ENCODE results near the gene TIMD4. TPM values are rescaled to one million over a fixed set of nuclear protein-coding genes. Genes with fewer than 3 reads are reported as not detected.

The TIMD4 gene
- total RNA-seq, 1 donor from 2014 or later, result 0.20 TPM

DNA sequence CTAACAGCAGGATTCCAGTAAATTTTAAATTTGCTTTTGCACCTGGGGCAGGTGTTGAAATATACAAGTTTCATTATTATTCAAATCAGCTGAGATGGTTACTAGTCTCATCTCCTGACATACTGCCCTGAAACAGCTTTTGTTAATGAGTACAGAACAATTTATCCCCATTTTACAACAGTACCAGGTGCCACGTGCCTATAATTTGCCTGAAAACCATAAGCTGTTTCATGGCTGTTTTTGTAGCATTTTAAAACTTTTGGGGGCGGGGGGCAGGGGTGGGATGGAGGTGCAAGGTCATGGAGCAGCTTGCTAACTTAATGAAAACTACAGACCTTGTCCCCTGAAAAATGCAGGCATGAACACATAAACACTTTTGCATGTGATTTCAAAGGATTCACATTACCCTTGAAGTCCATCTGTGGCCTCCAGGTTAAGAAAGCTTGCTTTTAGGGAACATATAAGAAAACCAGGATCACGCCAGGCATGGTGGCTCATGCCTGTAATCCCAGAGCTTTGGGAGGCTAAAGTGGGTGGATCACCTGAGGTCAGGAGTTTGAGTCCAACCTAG lies 42.1 kb downstream of the TIMD4 start:
- ATAC-seq, result no peak

GRCh38 chr5:156920042-156920860 lies 42.8 kb downstream of the TIMD4 start:
- ATAC-seq, result no peak

GRCh38 chr5:156918311-156918845 lies 44.6 kb downstream of the TIMD4 start:
- no peak for ATAC-seq

GRCh38 chr5:156914371-156914737 lies 48.7 kb downstream of the TIMD4 start:
- ATAC-seq, result no peak

DNA sequence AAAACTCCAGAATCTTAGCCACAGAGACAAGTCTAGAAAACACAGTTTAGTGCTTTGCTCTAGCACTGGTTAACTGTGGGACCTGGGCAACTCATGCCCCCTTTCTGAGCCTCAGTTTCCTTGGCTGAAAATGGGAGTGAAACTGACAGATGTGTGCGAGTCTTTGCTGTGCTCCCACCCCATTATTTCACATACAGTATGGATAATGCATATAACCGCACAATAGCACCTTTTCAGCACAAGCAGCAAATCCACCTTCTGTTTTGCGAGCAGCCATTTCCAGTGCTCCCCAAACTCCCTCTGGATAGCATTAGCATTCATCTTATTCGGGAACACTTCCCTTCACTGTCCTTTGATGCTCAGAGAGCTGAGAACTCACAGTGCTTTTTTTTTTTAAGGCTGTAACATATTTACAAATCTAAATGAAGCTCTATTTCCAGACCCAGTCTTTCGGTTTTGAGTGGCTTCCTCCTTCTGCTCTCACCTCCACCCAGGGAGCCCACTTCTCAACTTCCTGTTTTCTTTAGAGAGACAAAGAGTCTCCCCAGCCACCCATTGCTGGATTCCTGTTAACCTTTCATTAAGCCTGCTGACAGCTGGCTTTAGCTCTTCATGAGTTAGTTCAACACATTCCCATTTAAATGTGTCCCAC lies 49.2 kb downstream of the TIMD4 start:
- ATAC-seq, result no peak

DNA sequence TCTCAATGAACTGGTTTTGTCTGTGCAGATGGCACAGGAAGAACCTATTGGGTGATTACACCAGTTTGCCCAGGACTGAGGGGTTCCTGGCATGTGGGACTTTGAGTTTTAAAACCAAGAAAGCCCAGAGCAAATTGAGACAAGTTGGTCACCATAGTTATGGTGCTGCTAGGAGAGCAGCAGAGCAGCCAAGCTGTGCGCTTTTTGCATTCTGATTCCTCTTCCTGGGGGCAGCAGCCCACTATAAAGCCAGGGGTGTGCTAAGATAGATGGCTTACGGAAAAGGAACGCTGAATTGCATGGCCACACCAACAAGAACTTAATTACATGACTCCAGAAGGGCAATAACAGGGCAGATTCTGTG lies 49.7 kb downstream of the TIMD4 start:
- ATAC-seq, result no peak

- no peak for ATAC-seq
Observed at GRCh38 chr5:156912869-156913268, 50.2 kb downstream of the TIMD4 start.

DNA sequence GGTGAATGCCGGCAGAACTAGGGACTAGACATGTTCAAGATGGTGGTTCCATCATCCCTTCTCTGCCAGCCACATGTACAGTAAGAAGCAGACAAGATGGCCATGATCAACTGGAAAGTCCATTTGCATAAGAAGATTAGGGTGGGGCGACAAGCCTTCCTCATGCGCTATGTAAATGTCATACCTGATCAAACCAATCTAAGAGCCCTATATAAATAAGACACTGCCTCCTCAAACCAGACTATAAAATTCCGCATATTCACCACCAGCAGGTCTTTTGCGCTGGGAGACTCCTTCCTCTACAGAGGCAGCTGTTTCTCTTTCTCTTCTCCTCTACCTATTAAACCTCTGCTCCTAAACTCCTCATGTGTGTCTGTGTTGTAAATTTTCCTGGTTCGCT lies 53.8 kb downstream of the TIMD4 start:
- ATAC-seq, result no peak

DNA sequence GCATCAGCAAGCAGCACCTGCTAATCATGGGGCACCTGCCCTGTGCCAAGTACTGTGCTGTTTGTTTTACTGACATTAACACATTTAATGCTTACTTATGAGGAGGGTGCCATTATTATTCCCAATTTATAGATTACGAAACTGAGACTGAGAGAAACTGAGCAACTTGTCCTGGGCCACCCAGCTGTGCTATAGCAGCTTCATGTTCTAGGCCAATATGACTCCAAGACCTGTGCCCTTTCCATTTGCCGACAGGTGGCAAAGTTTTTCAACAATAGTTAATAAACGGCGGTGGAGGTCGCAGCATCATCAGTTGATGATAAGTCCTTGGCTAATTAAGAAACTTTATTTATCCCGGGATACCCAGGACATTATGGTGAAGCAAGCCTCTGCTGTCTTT lies 55.4 kb downstream of the TIMD4 start:
- no peak for ATAC-seq

DNA sequence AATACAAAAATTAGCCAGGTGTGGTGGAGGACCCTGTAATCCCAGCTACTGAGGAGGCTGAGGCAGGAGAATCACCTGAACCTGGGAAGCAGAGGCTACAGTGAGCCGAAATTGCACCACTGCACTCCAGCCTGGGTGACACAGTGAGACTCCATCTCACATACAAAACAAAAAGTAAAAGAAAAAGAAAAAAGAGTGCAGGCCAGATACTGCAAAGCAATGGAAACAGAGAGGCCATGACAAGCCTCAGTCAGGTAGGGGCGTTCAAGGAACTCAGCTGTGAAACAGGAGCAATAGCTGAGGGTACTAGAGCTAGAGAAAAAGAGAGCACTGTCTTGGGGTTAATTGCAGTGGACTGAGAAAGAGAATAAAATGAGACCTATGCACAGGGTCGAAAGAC lies 56.2 kb downstream of the TIMD4 start:
- ATAC-seq, result no peak

GRCh38 chr5:156896546-156896945 lies 66.5 kb downstream of the TIMD4 start:
- no peak for ATAC-seq

- no peak for ATAC-seq
Observed at GRCh38 chr5:156893517-156893916, 69.5 kb downstream of the TIMD4 start.

GRCh38 chr5:156892864-156893263 lies 70.2 kb downstream of the TIMD4 start:
- no peak for ATAC-seq

DNA sequence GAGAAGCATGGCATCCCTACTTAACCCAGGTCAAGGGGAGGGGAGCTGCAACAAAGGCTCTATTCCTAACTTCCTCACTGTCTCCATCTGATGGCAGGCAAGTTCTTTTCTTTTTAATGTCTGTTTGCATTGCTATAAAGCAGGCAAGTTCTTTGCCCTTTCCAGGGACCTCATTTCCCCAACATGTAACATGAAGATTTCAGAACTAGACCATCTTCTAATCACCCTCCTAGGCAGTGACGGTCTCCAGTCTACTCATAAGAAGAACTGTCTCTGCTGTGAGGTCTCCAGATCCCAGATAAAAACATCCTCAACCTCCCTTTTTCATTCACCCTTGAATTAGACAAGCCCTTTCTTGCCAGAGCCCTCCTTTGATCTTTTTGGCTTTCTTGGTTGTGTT lies 70.8 kb downstream of the TIMD4 start:
- no peak for ATAC-seq

GRCh38 chr5:156888520-156888919 lies 74.5 kb downstream of the TIMD4 start:
- ATAC-seq, result no peak

- no peak for ATAC-seq
Observed at GRCh38 chr5:156883316-156883875, 79.6 kb downstream of the TIMD4 start.

GRCh38 chr5:156879665-156880285 lies 83.3 kb downstream of the TIMD4 start:
- ATAC-seq, result no peak

GRCh38 chr5:156871212-156871611 lies 91.8 kb downstream of the TIMD4 start:
- no peak for ATAC-seq

DNA sequence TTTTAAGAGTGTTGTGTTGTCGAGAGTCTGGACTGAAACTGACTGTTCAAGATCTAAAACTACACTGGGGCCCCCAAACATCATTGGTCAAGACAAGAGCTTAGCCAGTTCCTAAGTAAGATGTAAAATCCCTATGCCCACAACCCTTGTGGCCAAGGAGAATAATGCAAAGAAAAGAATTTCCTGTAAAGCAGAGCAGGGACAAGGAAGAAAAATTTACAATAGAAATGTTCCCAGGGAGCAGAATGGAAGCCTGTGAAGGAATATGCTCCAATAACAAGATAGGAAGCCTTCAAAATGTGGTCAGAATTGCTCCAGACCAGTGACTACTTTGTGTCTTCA lies 92.6 kb downstream of the TIMD4 start:
- ATAC-seq, result no peak
